H9 (cell line): ENCODE measurements around the gene ITGB6. TPM values are rescaled to one million over a fixed set of nuclear protein-coding genes. Genes with fewer than 3 reads are reported as not detected.

ENCODE experiments used
- DNase-seq: peaks from one replicate; pipeline ENCODE4 v3.0.0-alpha.2; 2017
- H2AFZ ChIP-seq: one replicate; pipeline ENCODE4 v1.6.1; 2013; ENCODE audit warnings: mild to moderate bottlenecking, low read length, control low read depth, moderate library complexity
- H2AK5ac ChIP-seq: 2 replicates; pipeline ENCODE4 v1.6.1; 2013; ENCODE audit warnings: low read length, control low read depth, mixed read lengths; ENCODE audit not compliant: insufficient read length
- H2BK120ac ChIP-seq: one replicate; pipeline ENCODE4 v1.6.1; 2013; ENCODE audit warnings: low read depth, mild to moderate bottlenecking, low read length, control low read depth, inconsistent platforms; ENCODE audit not compliant: poor library complexity, severe bottlenecking
- H2BK12ac ChIP-seq: 2 replicates; pipeline ENCODE4 v1.6.1; 2013; ENCODE audit warnings: low read length, control low read depth, mixed read lengths, low read depth; ENCODE audit not compliant: insufficient read length
- H2BK15ac ChIP-seq: 2 replicates; pipeline ENCODE4 v1.6.1; 2013; ENCODE audit warnings: low read depth, low read length, control low read depth
- H2BK20ac ChIP-seq: one replicate; pipeline ENCODE4 v1.6.1; 2013; ENCODE audit warnings: low read depth, mild to moderate bottlenecking, low read length, control low read depth, inconsistent platforms; ENCODE audit not compliant: poor library complexity, severe bottlenecking
- H2BK5ac ChIP-seq: 2 replicates; pipeline ENCODE4 v1.6.1; 2013; ENCODE audit warnings: low read length, control low read depth, mixed read lengths; ENCODE audit not compliant: insufficient read length
- H3K14ac ChIP-seq: 2 replicates; pipeline ENCODE4 v1.6.1; 2013; ENCODE audit warnings: low read length, control low read depth; ENCODE audit not compliant: insufficient read depth
- H3K18ac ChIP-seq: 2 replicates; pipeline ENCODE4 v1.6.1; 2013; ENCODE audit warnings: low read depth, mild to moderate bottlenecking, mixed read lengths, low read length, control low read depth; ENCODE audit not compliant: insufficient read length
- H3K23ac ChIP-seq: 2 replicates; pipeline ENCODE4 v1.6.1; 2013; ENCODE audit warnings: low read length, control low read depth, mixed read lengths, low read depth; ENCODE audit not compliant: insufficient read length
- H3K23me2 ChIP-seq: 2 replicates; pipeline ENCODE4 v1.6.1; 2013; ENCODE audit warnings: low read depth, mild to moderate bottlenecking, mixed read lengths, low read length, control low read depth; ENCODE audit not compliant: insufficient read length, poor library complexity, severe bottlenecking
- H3K27ac ChIP-seq: 2 replicates; pipeline ENCODE4 v1.5.1; 2013; ENCODE audit warnings: low read length, control low read depth, mixed read lengths, low read depth; ENCODE audit not compliant: insufficient read length
- H3K27me3 ChIP-seq: 2 replicates; pipeline ENCODE4 v1.6.1; 2013; ENCODE audit warnings: low read length, control low read depth, inconsistent platforms; ENCODE audit not compliant: insufficient read depth
- H3K4ac ChIP-seq: 2 replicates; pipeline ENCODE4 v1.6.1; 2013; ENCODE audit warnings: low read depth, mild to moderate bottlenecking, control low read depth, inconsistent platforms, low read length, moderate library complexity
- H3K4me1 ChIP-seq: 2 replicates; pipeline ENCODE4 v1.6.1; 2013; ENCODE audit warnings: low read length, control low read depth, inconsistent platforms; ENCODE audit not compliant: insufficient read depth
- H3K4me2 ChIP-seq: 2 replicates; pipeline ENCODE4 v1.6.1; 2013; ENCODE audit warnings: low read length, control low read depth, mixed read lengths; ENCODE audit not compliant: insufficient read length, insufficient read depth
- H3K56ac ChIP-seq: 2 replicates; pipeline ENCODE4 v1.6.1; 2013; ENCODE audit warnings: low read depth, mild to moderate bottlenecking, mixed read lengths, low read length, control low read depth; ENCODE audit not compliant: insufficient read length
- H3K79me1 ChIP-seq: 2 replicates; pipeline ENCODE4 v1.6.1; 2013; ENCODE audit warnings: low read depth, mild to moderate bottlenecking, moderate library complexity, low read length, control low read depth, inconsistent platforms; ENCODE audit not compliant: insufficient read depth, poor library complexity, severe bottlenecking
- H3K79me2 ChIP-seq: 2 replicates; pipeline ENCODE4 v1.6.1; 2013; ENCODE audit warnings: low read length, control low read depth, inconsistent platforms; ENCODE audit not compliant: insufficient read depth
- H3K9ac ChIP-seq: 2 replicates; pipeline ENCODE4 v1.6.1; 2013; ENCODE audit warnings: low read length, control low read depth, mixed read lengths; ENCODE audit not compliant: insufficient read length; ENCODE audit errors: extremely low read depth
- H3K9me3 ChIP-seq: one replicate; pipeline ENCODE4 v1.6.1; 2013; ENCODE audit warnings: low read depth, low read length, inconsistent platforms; ENCODE audit not compliant: control insufficient read depth
- H3T11ph ChIP-seq: one replicate; pipeline ENCODE4 v1.6.1; 2013; ENCODE audit warnings: mild to moderate bottlenecking, low read length, control low read depth, inconsistent platforms
- H4K20me1 ChIP-seq: one replicate; pipeline ENCODE4 v1.6.1; 2013; ENCODE audit not compliant: control insufficient read depth, insufficient read length, insufficient read depth
- H4K5ac ChIP-seq: 2 replicates; pipeline ENCODE4 v1.6.1; 2013; ENCODE audit warnings: low read depth, mild to moderate bottlenecking, mixed read lengths, low read length, control low read depth; ENCODE audit not compliant: insufficient read length
- H4K8ac ChIP-seq: replicated peaks from 2 replicates; pipeline ENCODE4 v1.6.1; 2013; ENCODE audit warnings: low read length, control low read depth, mixed read lengths, low read depth; ENCODE audit not compliant: insufficient read length
- H4K91ac ChIP-seq: 2 replicates; pipeline ENCODE4 v1.6.1; 2013; ENCODE audit warnings: low read depth, mild to moderate bottlenecking, moderate library complexity, mixed read lengths, low read length, control low read depth; ENCODE audit not compliant: insufficient read length
- H3K27ac Mint-ChIP-seq, 3 experiments: 2 replicates in 2 of 3; 3 replicates in 1 of 3; pipeline ENCODE4 v1.8.0; 2020 to 2021; ENCODE audit warnings: mixed read lengths in 3 of 3, mild to moderate bottlenecking in 1 of 3, moderate library complexity in 1 of 3
- H3K27me3 Mint-ChIP-seq: 2 replicates; pipeline ENCODE4 v1.8.0; 2021; ENCODE audit warnings: low read depth, mild to moderate bottlenecking, moderate library complexity, mixed read lengths
- H3K36me3 Mint-ChIP-seq, 3 experiments: 2 replicates in 2 of 3; 3 replicates in 1 of 3; pipeline ENCODE4 v1.8.0; 2020 to 2021; ENCODE audit warnings: low read depth in 3 of 3, mixed read lengths in 3 of 3; ENCODE audit not compliant: insufficient read depth in 1 of 3
- H3K4me1 Mint-ChIP-seq, 2 experiments: 2 replicates each; pipeline ENCODE4 v1.8.0; 2020; ENCODE audit warnings: mixed read lengths in 2 of 2
- H3K4me3 Mint-ChIP-seq, 2 experiments: 2 replicates in 1 of 2; 3 replicates in 1 of 2; pipeline ENCODE4 v1.8.0; 2020 to 2021; ENCODE audit warnings: mild to moderate bottlenecking in 2 of 2, mixed read lengths in 2 of 2, moderate library complexity in 1 of 2
- H3K9me3 Mint-ChIP-seq, 2 experiments: 2 replicates in 1 of 2; 3 replicates in 1 of 2; pipeline ENCODE4 v1.8.0; 2020; ENCODE audit warnings: mild to moderate bottlenecking in 2 of 2, mixed read lengths in 2 of 2, moderate library complexity in 1 of 2
- WGBS: extraction: QIAGEN DNeasy Blood & Tissue Kit; methylation state at CpG from one replicate; pipeline ENCODE4 v1.1.7; 2013; ENCODE audit warnings: missing lambda C conversion rate, low lambda C conversion rate, mixed read lengths; ENCODE audit not compliant: insufficient read length; ENCODE audit errors: extremely low coverage; 5-methylcytosine and 5-hydroxymethylcytosine counted together
- total RNA-seq: library from RNA; stranded (reverse); gene quantifications from 2 replicates; pipeline ENCODE4 v1.2.1, GENCODE V29; 2021
- TF ChIP-seq, protein P1 (sequence below): fragments of 200-600 bp; sonication (generic); conservative IDR thresholded peaks from 3 replicates; pipeline ENCODE4 v1.8.0; 2021; ENCODE audit warnings: antibody characterized with exemption, mild to moderate bottlenecking

Gene ITGB6
- total RNA-seq, 1 experiment from 2014 or later: not detected

DNA sequence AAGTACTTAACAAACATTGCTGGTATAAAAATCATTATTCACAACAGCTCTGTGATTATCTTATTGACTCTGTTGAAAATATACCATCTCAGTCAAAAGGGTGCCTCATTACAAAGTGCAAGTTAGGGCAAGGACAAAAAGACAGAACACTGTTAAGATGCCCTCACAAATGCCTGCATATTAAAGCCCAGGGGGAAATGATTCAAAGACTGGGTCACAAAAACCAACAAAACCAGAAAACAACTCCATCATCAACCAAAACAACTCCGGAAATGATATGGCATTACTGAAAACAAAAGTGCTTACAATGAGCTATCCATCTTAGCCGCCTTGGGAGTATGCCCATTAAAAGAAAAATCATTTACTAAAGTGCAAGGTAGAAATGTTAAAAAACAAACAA, 147.5 kb downstream of the ITGB6 start:
- WGBS: no CpG with 5 or more reads among the region's 2 CpGs
- H3K9me3 ChIP-seq: no peaks in the 10 kb centered on the region
- Mint-ChIP-seq H3K9me3 (no peaks in the 10 kb centered on the region), H3K27ac (no peak overlapping the region), H3K27me3 (peaks cover 11% of the 10 kb centered on the region), H3K4me1 (peaks cover 40 to 45% of the 10 kb centered on the region in 2 experiments), H3K4me3 (no peak overlapping the region), H3K36me3 (no peaks in the 10 kb centered on the region; a peak in 1 of 7 replicates)
- no peak overlapping the region for H4K91ac ChIP-seq
- no peak overlapping the region for H4K8ac ChIP-seq
- no peaks in the 10 kb centered on the region for H3K23me2 ChIP-seq
- no peak overlapping the region for H3K56ac ChIP-seq
- H2BK12ac ChIP-seq: no peak overlapping the region
- H3K18ac ChIP-seq: no peak overlapping the region
- H3K14ac ChIP-seq: no peak overlapping the region
- no peak overlapping the region for H3T11ph ChIP-seq
- H4K5ac ChIP-seq: no peak overlapping the region
- TF ChIP-seq, protein P1, sequence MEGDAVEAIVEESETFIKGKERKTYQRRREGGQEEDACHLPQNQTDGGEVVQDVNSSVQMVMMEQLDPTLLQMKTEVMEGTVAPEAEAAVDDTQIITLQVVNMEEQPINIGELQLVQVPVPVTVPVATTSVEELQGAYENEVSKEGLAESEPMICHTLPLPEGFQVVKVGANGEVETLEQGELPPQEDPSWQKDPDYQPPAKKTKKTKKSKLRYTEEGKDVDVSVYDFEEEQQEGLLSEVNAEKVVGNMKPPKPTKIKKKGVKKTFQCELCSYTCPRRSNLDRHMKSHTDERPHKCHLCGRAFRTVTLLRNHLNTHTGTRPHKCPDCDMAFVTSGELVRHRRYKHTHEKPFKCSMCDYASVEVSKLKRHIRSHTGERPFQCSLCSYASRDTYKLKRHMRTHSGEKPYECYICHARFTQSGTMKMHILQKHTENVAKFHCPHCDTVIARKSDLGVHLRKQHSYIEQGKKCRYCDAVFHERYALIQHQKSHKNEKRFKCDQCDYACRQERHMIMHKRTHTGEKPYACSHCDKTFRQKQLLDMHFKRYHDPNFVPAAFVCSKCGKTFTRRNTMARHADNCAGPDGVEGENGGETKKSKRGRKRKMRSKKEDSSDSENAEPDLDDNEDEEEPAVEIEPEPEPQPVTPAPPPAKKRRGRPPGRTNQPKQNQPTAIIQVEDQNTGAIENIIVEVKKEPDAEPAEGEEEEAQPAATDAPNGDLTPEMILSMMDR: no peak
- H2BK15ac ChIP-seq: no peak overlapping the region
- H2AK5ac ChIP-seq: no peak overlapping the region
- no peak overlapping the region for H3K23ac ChIP-seq
- DNase-seq: no peak
- H2BK5ac ChIP-seq: no peak overlapping the region
- no peak overlapping the region for H3K4ac ChIP-seq
- H3K27me3 ChIP-seq: no peaks in the 10 kb centered on the region
- no peaks in the 10 kb centered on the region for H3K79me1 ChIP-seq
- H3K4me2 ChIP-seq: no peak overlapping the region
- H2BK20ac ChIP-seq: no peak overlapping the region
- no peak overlapping the region for H3K27ac ChIP-seq
- no peak overlapping the region for H2AFZ ChIP-seq
- no peak overlapping the region for H3K9ac ChIP-seq
- H3K79me2 ChIP-seq: no peaks in the 10 kb centered on the region
- peaks cover 5% of the 10 kb centered on the region; the same call in 1 of the 2 replicates for H3K4me1 ChIP-seq
- no peak overlapping the region for H2BK120ac ChIP-seq
- no peaks in the 10 kb centered on the region for H4K20me1 ChIP-seq
